ENCODE results near the gene DNAJC16.
"Not testable (repeated sequence)": the region's sequence is repeated elsewhere in the genome, so short reads cannot be mapped to it uniquely, and the experiment has no call there.

DNAJC16 gene

DNA sequence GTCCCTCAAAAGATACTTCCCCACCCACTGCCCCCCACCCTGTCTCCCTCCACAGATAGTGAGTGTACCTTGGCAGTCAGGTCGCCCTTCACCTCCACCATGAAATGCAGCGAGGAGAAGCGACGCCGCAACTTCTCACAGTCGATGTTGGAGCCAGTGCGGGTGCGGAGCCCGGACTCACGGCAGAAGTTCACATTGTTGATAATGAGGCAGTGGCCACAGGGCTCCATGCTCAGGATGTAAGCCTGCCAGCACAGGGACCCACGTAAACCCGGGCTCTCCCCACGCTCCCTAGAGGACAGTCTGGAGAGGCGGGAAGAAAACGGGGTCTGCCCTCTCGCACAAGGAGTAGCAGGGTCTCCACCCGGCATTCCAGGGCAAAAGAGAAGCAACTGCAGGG is 19.8 kb upstream of the DNAJC16 start:
- no peak for DNase-seq (ENCODE audit: low read depth in 2 of 2, low spot score in 1 of 2)

DNA sequence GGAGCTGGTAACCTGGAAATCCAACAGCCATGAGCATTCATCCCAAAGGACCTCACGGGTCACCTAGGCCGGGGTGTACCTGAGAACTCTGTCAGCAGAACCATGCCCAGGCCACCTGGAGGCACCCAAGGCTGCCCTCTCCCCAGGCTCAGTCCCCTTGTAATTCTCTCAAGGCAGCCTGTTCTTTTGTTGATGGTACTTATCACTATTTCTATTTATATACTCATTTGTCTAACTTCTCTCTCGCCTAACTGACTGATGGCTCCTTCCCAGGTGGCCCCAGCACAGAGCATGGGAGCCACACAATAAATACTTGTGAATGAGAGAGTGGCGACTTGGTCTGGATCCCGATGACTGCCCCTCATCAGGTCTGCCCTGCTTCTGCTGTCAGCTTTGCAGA is 19.4 kb upstream of the DNAJC16 start:
- no peak for DNase-seq (ENCODE audit: low read depth in 2 of 2, low spot score in 1 of 2)

DNA sequence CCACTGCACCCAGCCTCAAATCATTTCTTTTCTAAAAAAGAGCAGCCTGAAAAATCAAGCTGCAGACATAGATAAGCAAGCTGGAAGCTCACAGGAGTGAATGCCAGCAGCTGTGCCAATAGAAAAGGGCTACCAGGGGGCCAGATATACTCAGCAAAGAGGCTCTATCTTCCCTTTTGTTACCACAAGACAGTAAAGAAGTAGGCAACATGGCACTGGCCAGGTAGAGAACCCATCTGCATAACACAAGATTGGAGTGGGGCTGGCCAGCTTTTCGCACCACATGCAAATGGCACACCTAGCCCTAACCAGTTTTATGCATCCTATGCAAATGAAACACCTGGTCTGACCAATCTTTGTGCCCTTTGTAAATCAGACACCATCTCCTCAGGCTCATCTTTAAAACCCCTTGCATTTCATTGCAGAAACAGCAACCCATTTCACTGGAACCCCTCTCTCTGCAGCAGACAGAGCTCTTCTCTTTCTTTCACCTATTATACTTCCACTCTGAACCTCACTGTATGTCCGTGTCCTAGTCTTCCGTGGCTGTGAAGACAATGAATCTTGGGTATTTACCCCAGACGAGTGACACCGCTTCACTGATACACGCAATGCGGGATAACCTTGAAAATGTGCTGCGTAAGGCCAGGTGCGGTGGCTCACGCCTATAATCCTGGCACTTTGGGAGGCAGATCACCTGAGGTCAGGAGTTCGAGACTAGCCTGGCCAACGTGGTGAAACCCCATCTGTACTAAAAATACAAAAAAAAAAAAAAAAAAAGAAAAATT is 17.8 kb upstream of the DNAJC16 start:
- DNase-seq (ENCODE audit: low read depth in 2 of 2, low spot score in 1 of 2) = no peak

DNA sequence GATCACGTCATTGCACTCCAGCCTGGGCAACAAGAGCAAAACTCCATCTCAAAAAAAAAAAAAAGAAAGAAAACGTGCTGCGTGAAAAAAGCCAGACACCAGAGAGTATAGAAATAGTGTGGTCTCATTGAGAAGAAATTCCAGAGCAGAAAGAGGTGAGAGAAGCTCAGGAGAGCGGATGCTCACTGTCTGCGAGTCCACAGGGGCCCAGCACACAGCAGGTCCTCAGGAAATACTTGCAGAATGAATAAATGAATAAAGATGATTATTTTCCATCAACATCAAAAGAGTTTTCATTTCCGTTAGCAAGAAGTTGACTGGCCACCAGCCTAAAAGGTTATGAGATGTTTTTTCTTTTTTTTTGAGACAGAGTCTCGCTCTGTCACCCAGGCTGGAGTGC is 17.1 kb upstream of the DNAJC16 start:
- DNase-seq (ENCODE audit: low read depth in 2 of 2, low spot score in 1 of 2) = no peak

GRCh38 chr1:15510611-15511405 is 15.8 kb upstream of the DNAJC16 start:
- no peak for DNase-seq (ENCODE audit: low read depth in 2 of 2, low spot score in 1 of 2)

- DNase-seq (ENCODE audit: low read depth in 2 of 2, low spot score in 1 of 2) = no peak
Measured at GRCh38 chr1:15513192-15513591, 13.5 kb upstream of the DNAJC16 start.

DNA sequence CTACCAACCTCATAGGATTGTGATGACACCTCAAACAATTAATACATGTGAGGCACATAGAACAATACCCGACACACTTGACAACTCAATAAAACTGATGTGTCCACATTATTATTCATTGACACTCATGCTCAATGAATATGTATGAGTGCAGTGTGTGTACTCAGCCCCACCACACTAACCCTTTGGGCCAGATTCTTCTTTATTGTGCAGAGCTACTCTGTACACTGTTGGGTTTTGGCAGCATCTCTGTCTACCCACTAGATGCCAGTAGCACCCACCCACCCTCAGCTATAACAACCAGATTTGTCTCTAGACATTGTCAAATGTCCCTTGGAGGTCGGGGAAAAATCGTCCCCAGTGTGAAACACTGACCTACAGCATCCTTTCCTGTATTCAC is 12.7 kb upstream of the DNAJC16 start:
- DNase-seq (ENCODE audit: low read depth in 2 of 2, low spot score in 1 of 2) = no peak

- not testable (repeated sequence) for DNase-seq (ENCODE audit: low read depth in 2 of 2, low spot score in 1 of 2)
Measured at GRCh38 chr1:15514557-15514956, 12.1 kb upstream of the DNAJC16 start.

- DNase-seq (ENCODE audit: low read depth in 2 of 2, low spot score in 1 of 2) = no peak
Measured at GRCh38 chr1:15515022-15515663, 11.5 kb upstream of the DNAJC16 start.

- no peak for DNase-seq (ENCODE audit: low read depth in 2 of 2, low spot score in 1 of 2)
Measured at GRCh38 chr1:15519625-15520024, 7.0 kb upstream of the DNAJC16 start.

- not testable (repeated sequence) for DNase-seq (ENCODE audit: low read depth in 2 of 2, low spot score in 1 of 2)
Measured at GRCh38 chr1:15521206-15521906, 5.3 kb upstream of the DNAJC16 start.

DNA sequence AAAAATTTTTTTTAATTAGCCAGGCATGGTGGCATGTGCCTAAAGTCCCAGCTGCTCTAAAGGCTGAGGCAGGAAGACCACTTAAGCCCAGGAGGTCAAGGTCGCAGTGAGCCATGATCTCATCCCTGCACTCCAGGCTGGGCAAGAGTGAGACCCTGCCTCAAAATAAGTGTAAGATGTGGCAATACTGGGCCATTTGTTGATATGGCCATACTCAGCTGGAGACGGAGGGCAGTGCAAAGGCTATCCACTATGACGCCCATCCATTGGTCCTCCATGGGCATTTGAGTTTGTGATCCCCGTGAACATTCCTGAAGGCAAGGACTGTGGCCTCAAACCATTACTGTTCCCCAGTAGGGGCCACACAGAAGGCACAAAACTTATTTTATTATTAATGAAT is 4.1 kb upstream of the DNAJC16 start:
- no peak for DNase-seq (ENCODE audit: low read depth in 2 of 2, low spot score in 1 of 2)

DNA sequence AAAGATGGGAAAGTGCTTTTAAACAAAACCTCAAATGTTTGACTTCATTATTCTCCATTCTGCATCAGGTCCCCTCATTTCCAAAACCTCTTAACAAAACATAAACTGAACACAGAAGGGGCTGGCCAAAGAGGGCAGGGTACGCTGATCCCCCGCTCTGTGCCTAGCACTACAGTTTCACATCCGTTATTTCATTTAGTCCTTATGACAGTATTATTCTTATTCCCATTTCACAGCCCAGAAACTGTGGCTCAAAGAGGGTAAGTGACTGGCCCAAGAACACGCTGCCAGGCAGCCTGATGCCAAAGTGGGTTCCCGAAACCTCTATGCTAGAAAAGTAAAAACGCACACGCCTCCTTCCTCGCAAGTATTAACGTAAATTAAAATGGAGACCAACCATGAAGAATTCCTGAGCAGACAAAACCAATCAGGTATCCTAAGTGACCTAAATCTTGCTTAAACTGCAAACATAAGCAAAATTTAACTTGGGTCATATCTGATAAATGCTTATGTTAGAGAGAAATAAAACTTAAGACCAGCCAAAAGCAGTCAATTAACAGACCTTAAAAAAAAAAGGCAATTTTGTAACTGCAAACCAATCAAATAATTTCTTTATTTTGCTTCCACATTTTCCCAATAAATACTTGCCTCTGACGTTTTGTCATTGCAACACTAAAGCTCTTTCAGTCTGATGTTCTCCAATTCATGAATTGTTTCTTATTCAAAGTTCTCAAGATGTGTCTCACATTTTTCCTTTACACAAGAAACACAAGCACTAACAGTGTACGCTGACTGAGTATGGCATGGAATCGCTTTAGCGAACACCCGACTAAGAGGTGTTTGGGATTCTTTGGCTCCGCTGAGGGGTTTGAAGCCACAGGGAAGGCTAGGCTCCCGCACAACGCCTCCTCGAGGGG is 3.3 kb upstream of the DNAJC16 start:
- DNase-seq (ENCODE audit: low read depth in 2 of 2, low spot score in 1 of 2) = no peak

- no peak for DNase-seq (ENCODE audit: low read depth in 2 of 2, low spot score in 1 of 2)
Measured at GRCh38 chr1:15524021-15524282, 2.7 kb upstream of the DNAJC16 start, which contains the start of gene CASP9. CASP9 (minus strand) TSS chr1:15524215; CDS start chr1:15524200, 15 bp downstream.

DNA sequence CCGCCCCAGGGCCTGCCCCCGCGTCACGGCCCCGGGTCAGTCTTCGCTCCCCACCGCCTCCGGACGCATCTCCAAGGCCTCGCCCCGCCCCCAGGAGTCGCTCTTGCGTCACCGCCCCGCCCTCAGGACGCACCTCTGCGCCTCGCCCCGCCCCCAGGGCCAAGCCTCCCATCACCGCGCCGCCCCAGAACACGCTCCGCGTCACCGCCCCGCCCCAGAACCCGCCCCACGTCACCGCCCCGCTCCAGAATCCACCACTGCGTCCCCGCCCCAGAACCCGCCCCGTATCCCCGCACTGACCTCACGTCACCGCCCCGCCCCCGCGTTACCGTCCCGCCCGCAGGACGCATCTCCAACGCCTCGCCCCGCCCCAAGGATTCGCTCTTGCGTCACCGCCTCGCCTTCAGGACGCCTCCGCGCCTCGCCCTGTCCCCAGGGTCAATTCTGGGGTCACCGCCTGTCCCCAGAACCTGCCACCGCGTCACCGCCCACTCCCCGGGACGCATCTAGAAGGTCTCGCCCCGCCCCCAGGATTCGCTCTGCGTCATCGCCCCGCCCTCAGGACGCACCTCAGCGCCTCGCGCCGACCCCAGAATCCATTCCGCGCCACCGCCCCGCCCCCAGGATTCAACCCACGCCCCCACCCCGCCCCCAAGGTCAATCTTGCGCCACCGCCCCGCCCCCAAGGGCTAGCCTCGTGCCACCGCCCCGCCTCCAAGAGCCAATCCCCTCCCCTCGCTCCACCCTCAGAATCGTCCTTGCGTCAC is 2.2 kb upstream of the DNAJC16 start:
- DNase-seq (ENCODE audit: low read depth in 2 of 2, low spot score in 1 of 2) = peak; percentile 99

GRCh38 chr1:15525050-15526020 is 1.3 kb upstream of the DNAJC16 start:
- DNase-seq (ENCODE audit: low read depth in 2 of 2, low spot score in 1 of 2) = peak in 1 of 2 donors; percentile 99

DNA sequence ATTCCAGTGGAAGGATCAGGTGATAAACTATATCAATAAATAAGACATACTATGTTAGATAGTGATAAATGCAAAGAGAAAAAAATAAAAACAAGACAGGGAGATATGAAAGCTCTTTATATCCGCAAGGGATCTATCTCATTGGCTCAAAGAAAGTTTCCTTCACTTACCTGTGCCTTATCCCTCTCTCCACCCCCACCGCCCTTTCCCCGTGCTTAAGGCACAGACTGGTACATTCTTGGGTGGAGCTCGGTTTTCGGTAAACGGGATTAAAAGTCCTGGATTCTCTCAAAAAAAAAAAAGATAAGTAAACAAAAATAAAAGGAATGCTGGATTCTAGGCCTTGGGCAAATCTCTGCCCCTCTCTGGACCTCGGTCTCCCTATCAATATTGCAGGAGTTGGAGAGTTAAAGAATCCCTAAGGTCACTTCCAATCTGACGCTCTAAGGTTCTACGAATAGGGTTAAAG is 593 bp upstream of the DNAJC16 start:
- no peak for DNase-seq (ENCODE audit: low read depth in 2 of 2, low spot score in 1 of 2)

DNA sequence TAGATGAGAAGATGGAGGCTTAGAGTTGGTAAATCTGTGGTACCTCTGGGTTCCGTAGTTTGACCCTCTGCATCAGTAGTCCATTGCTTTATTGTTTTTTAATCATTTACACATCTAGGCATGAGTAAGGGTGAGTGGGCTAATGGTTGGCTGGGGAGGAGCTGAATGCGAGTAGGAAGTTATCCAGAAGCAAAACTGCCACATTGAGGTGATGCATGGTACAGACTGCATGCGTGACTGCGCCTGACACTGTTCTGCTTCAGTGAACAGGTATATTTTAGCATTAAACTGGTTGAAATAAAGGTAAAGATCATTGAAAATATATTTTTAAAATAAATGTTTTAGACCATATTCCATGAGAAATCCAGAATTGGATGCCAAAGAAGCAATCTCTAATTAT is 4.4 kb downstream of the DNAJC16 start:
- no peak for DNase-seq (ENCODE audit: low read depth in 2 of 2, low spot score in 1 of 2)

All from stimulated activated CD8-positive, alpha-beta memory T cell treated with anti-CD3 and anti-CD28 coated beads, Interleukin-4, amount 100 ng/mL, for 4 hours (primary cell).